Breast epithelium (tissue), 4 donors: ENCODE data around the gene GPAT2. TPM values are rescaled to one million over a fixed set of nuclear protein-coding genes. Genes with fewer than 3 reads are reported as not detected.
"Not testable (repeated sequence)": the region's sequence is repeated elsewhere in the genome, so short reads cannot be mapped to it uniquely, and the experiment has no call there.

Experiments used
- DNase-seq, 2 donors: peaks; one replicate each; pipeline ENCODE4 v3.0.0-alpha.2; 2019; ENCODE audit warnings: low spot score in 2 of 2
- H3K27ac ChIP-seq, 2 donors: fragments of 200-600 bp; sonication (generic) in 1 of 2; one replicate each; pipeline ENCODE4 v1.5.1; 2016 to 2019; ENCODE audit warnings: mild to moderate bottlenecking in 1 of 2
- H3K27me3 ChIP-seq, 2 donors: fragments of 200-600 bp; sonication (generic) in 1 of 2; one replicate each; pipeline versions ENCODE4 v1.5.1 to v1.6.0; 2017 to 2019; ENCODE audit warnings: control low read depth in 1 of 2, mild to moderate bottlenecking in 1 of 2
- H3K36me3 ChIP-seq: fragments of 200-600 bp; one replicate; pipeline ENCODE4 v1.5.1; 2019
- H3K4me1 ChIP-seq, 2 donors: fragments of 200-600 bp; sonication (generic); one replicate each; pipeline ENCODE4 v1.5.1; 2016 to 2019; ENCODE audit warnings: control low read depth in 1 of 2
- H3K4me3 ChIP-seq, 3 donors: fragments of 200-600 bp; sonication (generic); 1 replicate in 2 of 3; 2 replicates in 1 of 3; pipeline ENCODE4 v1.5.1; 2016 to 2019; ENCODE audit warnings: mild to moderate bottlenecking in 3 of 3, moderate library complexity in 2 of 3
- H3K9me3 ChIP-seq, 2 donors: fragments of 200-600 bp; sonication (generic) in 1 of 2; one replicate each; pipeline ENCODE4 v1.5.1; 2016 to 2019; ENCODE audit warnings: control low read depth in 1 of 2
- POLR2A ChIP-seq: fragments of 450-650 bp; IDR thresholded peaks from one replicate; pipeline ENCODE4 v1.6.1; 2016; ENCODE audit warnings: antibody characterized with exemption, mild to moderate bottlenecking, moderate library complexity
- POLR2AphosphoS5 ChIP-seq, 3 donors: sonication (generic); formaldehyde crosslinking; IDR thresholded peaks; one replicate each; pipeline ENCODE4 v1.6.1; 2017; ENCODE audit warnings: antibody characterized with exemption in 3 of 3
- intact Hi-C: fragments of 100-400 bp; cut with DNase I; formaldehyde crosslinking; loops from one replicate; pipeline ENCODE4 v1.15.1; 2023; ENCODE audit warnings: low total_unique reads
- total RNA-seq, 3 donors: library from RNA; depleted of rRNA; stranded (reverse); fragments of >200 nt; gene quantifications; one replicate each; pipeline ENCODE4 v1.1.0, GENCODE V29; 2016
- TF ChIP-seq, protein P1 (sequence below), 3 donors: fragments of 450-650 bp; IDR thresholded peaks; one replicate each; pipeline ENCODE4 v1.5.1; 2016 to 2017; ENCODE audit warnings: antibody characterized with exemption in 3 of 3, mild to moderate bottlenecking in 3 of 3, moderate library complexity in 3 of 3

GPAT2 gene, protein sequence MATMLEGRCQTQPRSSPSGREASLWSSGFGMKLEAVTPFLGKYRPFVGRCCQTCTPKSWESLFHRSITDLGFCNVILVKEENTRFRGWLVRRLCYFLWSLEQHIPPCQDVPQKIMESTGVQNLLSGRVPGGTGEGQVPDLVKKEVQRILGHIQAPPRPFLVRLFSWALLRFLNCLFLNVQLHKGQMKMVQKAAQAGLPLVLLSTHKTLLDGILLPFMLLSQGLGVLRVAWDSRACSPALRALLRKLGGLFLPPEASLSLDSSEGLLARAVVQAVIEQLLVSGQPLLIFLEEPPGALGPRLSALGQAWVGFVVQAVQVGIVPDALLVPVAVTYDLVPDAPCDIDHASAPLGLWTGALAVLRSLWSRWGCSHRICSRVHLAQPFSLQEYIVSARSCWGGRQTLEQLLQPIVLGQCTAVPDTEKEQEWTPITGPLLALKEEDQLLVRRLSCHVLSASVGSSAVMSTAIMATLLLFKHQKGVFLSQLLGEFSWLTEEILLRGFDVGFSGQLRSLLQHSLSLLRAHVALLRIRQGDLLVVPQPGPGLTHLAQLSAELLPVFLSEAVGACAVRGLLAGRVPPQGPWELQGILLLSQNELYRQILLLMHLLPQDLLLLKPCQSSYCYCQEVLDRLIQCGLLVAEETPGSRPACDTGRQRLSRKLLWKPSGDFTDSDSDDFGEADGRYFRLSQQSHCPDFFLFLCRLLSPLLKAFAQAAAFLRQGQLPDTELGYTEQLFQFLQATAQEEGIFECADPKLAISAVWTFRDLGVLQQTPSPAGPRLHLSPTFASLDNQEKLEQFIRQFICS
- 10 to 100 TPM in 1 of 3 donors, 1 to 10 TPM in 2; 5.9 to 11.7 (median 8.8) TPM for total RNA-seq

DNA sequence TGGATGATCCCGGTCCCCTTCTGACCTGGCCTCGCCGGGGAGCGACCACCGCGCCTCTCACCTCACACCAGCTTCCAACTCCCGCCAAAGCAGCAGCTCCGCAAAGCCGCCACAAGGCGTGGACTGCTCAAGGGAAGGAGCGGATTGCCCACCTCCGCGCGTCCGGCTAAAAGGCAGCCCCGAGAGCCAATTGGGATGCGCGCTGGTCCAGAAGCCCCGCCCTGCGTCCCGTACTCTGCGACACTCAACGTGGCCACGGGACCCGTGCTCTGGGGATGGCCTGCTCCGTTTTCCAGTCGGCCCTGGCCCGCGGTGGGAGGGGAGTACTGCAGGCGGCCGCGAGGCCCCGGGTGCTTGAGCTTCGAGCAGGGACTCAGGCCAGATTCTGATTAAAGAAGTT lies at the start of gene GPAT2:
TSS of gene GPAT2 (minus strand) at position 125 of the 400 bp plus-strand sequence. CDS start 2,557 bp downstream, outside the sequence.
- H3K27ac ChIP-seq, H3K36me3 ChIP-seq, H3K9me3 ChIP-seq, DNase-seq, H3K4me3 ChIP-seq, H3K4me1 ChIP-seq, intact Hi-C loops, H3K27me3 ChIP-seq: not testable (repeated sequence)

DNA sequence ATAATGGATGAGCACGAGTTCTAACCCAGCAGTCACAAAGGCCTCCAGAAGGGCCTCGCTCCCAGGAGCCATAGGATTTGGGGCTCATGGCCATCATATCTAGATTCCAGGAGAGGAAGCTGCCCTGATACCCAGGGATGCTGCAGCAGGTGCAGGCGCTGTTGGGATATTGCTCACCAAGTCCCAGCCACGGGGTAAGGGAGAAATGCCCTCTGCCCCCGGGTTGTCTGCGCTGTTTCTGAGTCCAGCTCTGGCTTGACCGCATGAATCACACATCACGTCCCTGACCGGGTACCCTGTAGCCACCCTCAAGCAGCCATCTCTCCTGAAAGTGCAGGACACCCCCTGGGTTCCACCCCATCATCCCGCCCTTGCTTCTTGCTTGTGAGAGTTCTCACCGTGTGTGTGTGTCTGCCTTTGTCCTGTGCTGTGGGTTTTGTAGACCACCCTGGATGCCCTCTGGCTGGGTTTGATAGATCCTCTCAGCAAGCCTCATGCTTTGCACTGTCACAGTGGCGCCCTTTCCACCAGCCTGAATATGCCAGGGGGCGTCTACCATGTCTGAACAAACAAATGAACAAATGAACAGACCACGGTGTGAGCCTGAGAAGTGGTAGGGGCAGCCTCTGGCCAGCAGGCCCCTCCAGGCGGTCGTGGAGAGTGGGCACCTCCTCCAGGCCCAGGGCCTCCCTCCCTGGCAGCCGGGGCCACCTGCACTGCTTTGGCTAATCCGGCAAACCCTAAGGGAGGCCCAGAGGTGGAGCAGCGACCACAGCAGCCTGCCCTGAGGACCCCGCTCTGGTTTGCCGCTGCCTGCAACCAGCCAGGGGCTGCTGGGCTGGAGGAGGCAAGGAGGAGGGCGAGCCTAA lies 49.5 kb upstream of the GPAT2 start:
- H3K9me3 ChIP-seq: no peaks in the 10 kb centered on the region
- H3K36me3 ChIP-seq: no peaks in the 10 kb centered on the region
- TF ChIP-seq POLR2AphosphoS5 (IDR thresholded peaks at IDR 0.05): no peak
- TF ChIP-seq POLR2A: no peak
- TF ChIP-seq, protein P1, sequence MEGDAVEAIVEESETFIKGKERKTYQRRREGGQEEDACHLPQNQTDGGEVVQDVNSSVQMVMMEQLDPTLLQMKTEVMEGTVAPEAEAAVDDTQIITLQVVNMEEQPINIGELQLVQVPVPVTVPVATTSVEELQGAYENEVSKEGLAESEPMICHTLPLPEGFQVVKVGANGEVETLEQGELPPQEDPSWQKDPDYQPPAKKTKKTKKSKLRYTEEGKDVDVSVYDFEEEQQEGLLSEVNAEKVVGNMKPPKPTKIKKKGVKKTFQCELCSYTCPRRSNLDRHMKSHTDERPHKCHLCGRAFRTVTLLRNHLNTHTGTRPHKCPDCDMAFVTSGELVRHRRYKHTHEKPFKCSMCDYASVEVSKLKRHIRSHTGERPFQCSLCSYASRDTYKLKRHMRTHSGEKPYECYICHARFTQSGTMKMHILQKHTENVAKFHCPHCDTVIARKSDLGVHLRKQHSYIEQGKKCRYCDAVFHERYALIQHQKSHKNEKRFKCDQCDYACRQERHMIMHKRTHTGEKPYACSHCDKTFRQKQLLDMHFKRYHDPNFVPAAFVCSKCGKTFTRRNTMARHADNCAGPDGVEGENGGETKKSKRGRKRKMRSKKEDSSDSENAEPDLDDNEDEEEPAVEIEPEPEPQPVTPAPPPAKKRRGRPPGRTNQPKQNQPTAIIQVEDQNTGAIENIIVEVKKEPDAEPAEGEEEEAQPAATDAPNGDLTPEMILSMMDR (IDR thresholded peaks at IDR 0.05): no peak
- no peaks in the 10 kb centered on the region for H3K27me3 ChIP-seq
- DNase-seq: peak; percentile 12 to 24
- intact Hi-C loops: no loop called here
- no peak overlapping the region for H3K27ac ChIP-seq
- H3K4me3 ChIP-seq: no peak overlapping the region
- H3K4me1 ChIP-seq: no peaks in the 10 kb centered on the region

DNA sequence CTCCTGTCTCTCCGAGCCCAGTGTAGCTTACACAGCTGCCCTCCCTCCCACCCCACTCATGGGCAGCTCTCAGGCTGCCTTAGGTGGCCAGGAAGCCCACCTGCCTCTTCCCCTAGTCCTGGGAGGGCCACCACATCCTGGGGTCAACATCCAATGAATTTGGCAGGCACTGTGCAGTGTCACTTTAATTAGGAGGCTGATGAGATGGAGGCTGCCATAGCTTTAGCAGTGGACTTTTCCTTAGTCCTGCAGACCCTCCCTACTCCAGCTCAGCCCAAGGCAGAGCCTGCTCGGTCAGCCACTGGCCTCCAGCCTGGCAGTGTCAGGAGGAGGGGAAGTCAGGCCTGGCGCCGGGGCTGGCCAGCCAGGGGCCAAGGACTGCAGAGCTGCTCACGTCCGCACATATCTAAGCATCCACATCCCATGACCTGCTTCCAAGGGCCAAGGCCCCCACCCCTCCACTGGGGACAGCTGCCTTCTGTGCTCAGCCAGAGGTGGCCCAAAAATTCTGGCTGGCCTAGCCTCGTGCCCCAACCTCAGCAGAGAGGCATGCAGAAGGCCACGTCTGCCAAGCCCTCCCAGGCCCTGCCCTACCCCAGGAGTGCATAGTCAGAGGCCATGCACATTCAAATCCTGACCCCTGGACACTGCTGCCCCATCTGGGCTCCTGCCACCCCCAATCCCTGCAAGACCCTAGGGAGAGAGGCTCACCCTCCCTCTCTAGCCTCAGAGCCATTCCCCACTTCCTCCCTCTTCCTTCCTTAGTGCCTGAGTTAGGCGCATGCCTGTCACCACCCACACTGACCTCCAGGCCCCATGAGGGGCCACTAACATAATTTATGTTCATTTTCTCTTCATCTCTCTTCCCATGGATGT lies 48.6 kb upstream of the GPAT2 start:
- intact Hi-C loops: no loop called here
- H3K4me3 ChIP-seq: no peak overlapping the region
- TF ChIP-seq, protein P1 (IDR thresholded peaks at IDR 0.05): no peak
- TF ChIP-seq POLR2A (no peak), POLR2AphosphoS5 (IDR thresholded peaks at IDR 0.05) (no peak)

DNA sequence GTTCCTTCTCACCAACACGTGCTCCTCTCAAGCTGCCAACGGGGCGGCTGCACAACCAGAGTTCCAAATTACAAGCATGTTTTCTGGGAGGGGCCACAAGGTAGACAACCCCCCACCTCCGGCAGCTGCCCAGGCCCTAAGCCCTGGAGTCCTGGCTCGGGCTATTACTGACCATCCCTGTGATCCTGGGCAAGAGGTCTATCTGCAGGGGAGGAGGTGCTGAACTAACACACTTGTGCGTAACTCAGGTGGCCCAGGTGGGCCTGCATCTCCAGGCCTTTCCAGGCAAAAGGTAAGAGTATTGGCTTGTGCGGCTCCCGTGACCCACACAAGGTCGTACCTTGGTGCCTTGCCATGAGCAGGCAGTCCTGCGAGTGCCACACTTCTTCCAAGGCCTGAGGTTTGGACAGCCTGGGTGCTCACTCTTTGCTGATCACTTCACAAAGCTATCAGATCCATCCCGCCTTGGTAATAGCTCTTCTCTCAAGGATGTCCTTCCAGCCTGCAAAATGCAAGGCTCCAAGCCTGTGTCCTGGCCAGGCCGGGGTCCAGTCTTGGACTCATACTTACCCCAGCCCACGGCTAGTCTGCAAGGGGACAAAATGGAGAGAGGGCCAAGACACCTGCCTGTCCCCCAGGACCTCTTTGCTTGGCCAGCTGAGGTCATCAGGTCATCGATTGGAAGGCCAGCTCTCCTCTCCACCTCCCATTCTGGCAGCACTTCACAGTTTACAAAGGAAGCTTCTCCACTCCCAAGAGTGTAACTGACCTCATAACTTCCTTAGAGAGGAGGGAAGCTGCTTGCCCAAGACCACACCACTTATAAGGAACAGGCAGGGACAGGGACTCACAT lies 47.7 kb upstream of the GPAT2 start:
- Histone ChIP-seq H3K36me3 (no peaks in the 10 kb centered on the region), H3K4me1 (no peaks in the 10 kb centered on the region), H3K4me3 (no peak overlapping the region), H3K27ac (peak overlapping the region in 1 of 2 donors; percentile 66), H3K9me3 (no peaks in the 10 kb centered on the region), H3K27me3 (no peaks in the 10 kb centered on the region)
- intact Hi-C loops: no loop called here
- peak in 1 of 2 donors; percentile 13 for DNase-seq
- TF ChIP-seq POLR2A (no peak), POLR2AphosphoS5 (IDR thresholded peaks at IDR 0.05) (no peak)
- TF ChIP-seq, protein P1 (IDR thresholded peaks at IDR 0.05): no peak

More for the DNA sequence above, 48.6 kb upstream of the GPAT2 start:
- Histone ChIP-seq H3K27me3 (no peaks in the 10 kb centered on the region), H3K4me1 (no peaks in the 10 kb centered on the region), H3K36me3 (no peaks in the 10 kb centered on the region), H3K27ac (peak overlapping the region in 1 of 2 donors; percentile 66), H3K9me3 (no peaks in the 10 kb centered on the region)
- DNase-seq: peak in 1 of 2 donors; percentile 9
